ENCODE data around the gene SLC19A3. TPM values are rescaled to one million over a fixed set of nuclear protein-coding genes. Genes with fewer than 3 reads are reported as not detected.

SLC19A3 gene
- not detected for total RNA-seq

DNA sequence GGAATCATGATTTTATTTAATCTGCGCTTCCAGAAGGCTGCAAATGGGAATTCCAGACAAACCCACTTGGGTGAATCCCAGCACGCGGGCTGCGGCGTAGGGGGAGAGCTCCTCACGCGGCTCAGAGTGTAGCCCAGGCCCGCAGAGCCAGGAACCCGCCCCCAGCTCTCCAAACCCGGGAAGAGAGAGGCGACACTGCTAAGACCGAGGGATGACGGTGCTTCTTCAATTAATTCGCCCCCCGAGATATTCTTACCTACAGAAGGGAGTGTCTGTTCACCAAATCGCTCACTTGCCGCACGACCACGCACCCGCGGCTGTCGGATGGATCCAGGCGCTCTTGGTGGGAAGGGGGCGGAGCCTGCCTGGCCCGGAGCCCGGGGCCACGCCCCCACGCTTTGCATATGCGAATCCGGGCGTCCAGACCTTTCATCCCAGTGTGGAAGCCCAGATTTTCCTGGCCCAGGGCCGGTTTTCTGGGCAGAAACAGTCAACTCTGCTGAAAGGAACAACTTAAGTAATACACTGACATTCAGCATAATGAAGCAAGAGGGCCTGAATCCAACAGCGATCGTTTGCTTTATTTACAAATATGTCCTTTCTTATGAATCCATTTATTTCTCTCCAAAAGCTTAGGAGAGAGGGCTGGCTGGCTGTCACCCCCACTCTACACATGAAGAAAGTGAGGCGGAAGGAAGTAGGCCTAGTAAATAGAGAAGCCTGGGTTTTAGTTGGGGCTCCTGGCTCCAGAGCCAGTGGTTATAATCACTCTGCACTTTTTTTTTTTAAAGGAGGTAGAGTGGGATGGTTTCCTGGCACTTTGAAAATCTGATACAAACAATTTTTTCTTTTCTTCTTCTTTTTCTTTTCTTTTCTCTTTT, at the start of gene SLC19A3:
TSS of gene SLC19A3 (minus strand) at position 342 of the 881 bp plus-strand sequence. CDS start 15,710 bp downstream, outside the sequence.

DNA sequence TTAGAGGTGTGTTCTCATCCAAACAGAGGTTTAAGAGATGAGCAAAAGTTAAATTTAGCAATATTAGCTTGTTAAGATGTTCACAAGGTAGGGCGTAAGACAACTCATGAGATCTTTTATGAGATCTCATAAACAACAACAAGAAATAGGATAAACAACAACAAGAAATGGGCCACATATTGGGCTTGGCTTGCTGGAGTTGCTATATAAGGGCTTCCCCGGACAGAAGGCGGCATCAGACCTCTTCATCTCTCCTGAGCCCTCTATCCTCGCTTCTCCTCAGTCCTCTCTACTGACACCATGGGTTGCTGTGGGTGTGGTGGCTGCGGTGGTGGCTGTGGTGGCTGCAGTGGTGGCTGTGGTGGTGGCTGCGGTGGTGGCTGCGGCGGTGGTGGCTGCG, 27.8 kb upstream of the SLC19A3 start, which contains the start of gene SCYGR8:
TSS of gene SCYGR8 (plus strand) at position 301 of the 400 bp plus-strand sequence. CDS start at position 301, 0 bp downstream.

GRCh38 chr2:227728035-227728434, 10.2 kb upstream of the SLC19A3 start, which contains the start of gene SCYGR7:
Gene SCYGR7 (plus strand): TSS chr2:227728335. CDS start chr2:227728335, 0 bp downstream.

GRCh38 chr2:227724394-227725039, 6.7 kb upstream of the SLC19A3 start, which contains the start of gene SCYGR6:
Gene SCYGR6 (minus strand): TSS chr2:227724757. CDS start chr2:227724757, 0 bp downstream.

DNA sequence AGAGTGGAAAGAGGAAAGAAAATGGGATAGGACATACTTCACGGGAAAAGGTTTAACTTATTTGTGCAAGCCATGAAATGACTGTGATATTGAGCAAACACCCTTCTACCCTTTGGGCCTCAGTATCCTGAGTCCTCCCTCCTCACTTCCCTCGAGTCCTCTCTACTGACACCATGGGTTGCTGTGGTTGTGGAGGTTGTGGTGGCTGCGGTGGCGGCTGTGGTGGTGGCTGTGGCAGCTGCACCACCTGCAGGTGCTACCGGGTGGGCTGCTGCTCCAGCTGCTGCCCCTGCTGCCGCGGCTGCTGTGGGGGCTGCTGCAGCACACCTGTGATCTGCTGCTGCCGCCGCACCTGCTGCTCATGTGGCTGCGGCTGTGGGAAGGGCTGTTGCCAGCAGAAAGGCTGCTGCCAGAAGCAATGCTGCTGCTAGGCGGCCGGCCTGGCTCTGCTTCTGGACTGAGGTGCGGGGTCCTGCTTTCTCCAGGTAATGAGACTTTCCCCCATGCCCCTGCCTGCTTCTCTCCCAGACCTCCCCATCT, 51.1 kb downstream of the SLC19A3 start, which contains the start of gene SCYGR5:
TSS of gene SCYGR5 (plus strand) at position 174 of the 540 bp plus-strand sequence. CDS start at position 174, 0 bp downstream.

Other genes with a start within 250 kb of the SLC19A3 start
- 10 to 100 TPM; 59.6 to 60.2 TPM for gene AGFG1, start 245.9 kb downstream of the SLC19A3 start, total RNA-seq
- gene SCYGR2, start 119.1 kb downstream of the SLC19A3 start, total RNA-seq = not detected
- gene SCYGR3, start 103.2 kb downstream of the SLC19A3 start, total RNA-seq = not detected
- not detected for gene SCYGR4, start 100.5 kb downstream of the SLC19A3 start, total RNA-seq
- not detected for gene SCYGR5, start 51.2 kb downstream of the SLC19A3 start, total RNA-seq
- not detected for gene SCYGR6, start 6.7 kb upstream of the SLC19A3 start, total RNA-seq
- not detected for gene SCYGR7, start 10.3 kb upstream of the SLC19A3 start, total RNA-seq
- not detected for gene SCYGR8, start 27.9 kb upstream of the SLC19A3 start, total RNA-seq
- gene CCL20, start 95.8 kb upstream of the SLC19A3 start, total RNA-seq = not detected
- gene DAW1, start 153.6 kb upstream of the SLC19A3 start, total RNA-seq = not detected

All from activated naive CD4-positive, alpha-beta T cell treated with anti-CD3 and anti-CD28 coated beads, Interleukin-2, amount 10 ng/mL, durations not matched to agents 5 hours and 36 hours (primary cell).